CD14-positive monocyte (primary cell): ENCODE measurements around the gene AOAH. TPM values are rescaled to one million over a fixed set of nuclear protein-coding genes. Genes with fewer than 3 reads are reported as not detected.

ENCODE experiments used
- DNase-seq, 3 donors: peaks; one replicate each; pipeline ENCODE4 v3.0.0-alpha.2; 2011 to 2022
- H2AFZ ChIP-seq: 2 replicates; pipeline ENCODE4 v1.6.0; 2012; ENCODE audit warnings: mild to moderate bottlenecking, low read depth, low read length, inconsistent platforms; ENCODE audit not compliant: insufficient read depth, poor library complexity, severe bottlenecking
- H3K27ac ChIP-seq, 2 donors: 1 replicate in 1 of 2; 2 replicates in 1 of 2; pipeline ENCODE4 v1.5.1; 2012 to 2013; ENCODE audit warnings: low read length in 2 of 2, control low read depth in 1 of 2, inconsistent platforms in 1 of 2, low read depth in 1 of 2, mild to moderate bottlenecking in 1 of 2
- H3K27me3 ChIP-seq, 2 donors: one replicate each; pipeline versions ENCODE4 v1.6.0 to v1.6.1; 2011 to 2013; ENCODE audit warnings: low read length in 2 of 2; ENCODE audit not compliant: control insufficient read depth in 2 of 2, insufficient read depth in 2 of 2
- H3K36me3 ChIP-seq, 2 donors: replicated peaks in 1 of 2; 1 replicate in 1 of 2; 2 replicates in 1 of 2; pipeline versions ENCODE4 v1.5.1 to v1.6.1; 2012 to 2013; ENCODE audit warnings: low read length in 2 of 2, control low read depth in 1 of 2, inconsistent platforms in 1 of 2, mild to moderate bottlenecking in 1 of 2; ENCODE audit not compliant: insufficient read depth in 2 of 2, control insufficient read depth in 1 of 2
- H3K4me1 ChIP-seq, 2 donors: 1 replicate in 1 of 2; 2 replicates in 1 of 2; pipeline versions ENCODE4 v1.5.1 to v1.6.1; 2012 to 2013; ENCODE audit warnings: low read length in 2 of 2, control low read depth in 1 of 2, inconsistent platforms in 1 of 2, mild to moderate bottlenecking in 1 of 2, moderate library complexity in 1 of 2; ENCODE audit not compliant: insufficient read depth in 2 of 2, control insufficient read depth in 1 of 2
- H3K4me2 ChIP-seq: replicated peaks from 2 replicates; pipeline ENCODE3; 2012; ENCODE audit warnings: low read length, moderate library complexity, mild to moderate bottlenecking; ENCODE audit not compliant: poor library complexity, severe bottlenecking; ENCODE audit errors: extremely low read depth
- H3K4me3 ChIP-seq, 3 experiments: fragments of 200-600 bp in 1 of 3; sonication (generic) in 1 of 3; replicated peaks in 1 of 3; 1 replicate in 2 of 3; 2 replicates in 1 of 3; pipeline ENCODE4 v1.5.1; 2011 to 2013; ENCODE audit warnings: low read length in 3 of 3, mild to moderate bottlenecking in 3 of 3, control low read depth in 2 of 3, low read depth in 2 of 3, inconsistent platforms in 1 of 3, moderate library complexity in 1 of 3
- H3K79me2 ChIP-seq: 2 replicates; pipeline ENCODE4 v1.6.0; 2012; ENCODE audit warnings: mild to moderate bottlenecking, control low read depth, inconsistent platforms, low read length, moderate library complexity; ENCODE audit not compliant: insufficient read depth
- H3K9ac ChIP-seq: 2 replicates; pipeline ENCODE4 v1.6.0; 2017; ENCODE audit warnings: low read length, mild to moderate bottlenecking; ENCODE audit not compliant: insufficient read depth, poor library complexity, severe bottlenecking
- H3K9me3 ChIP-seq, 2 donors: replicated peaks in 1 of 2; 1 replicate in 1 of 2; 2 replicates in 1 of 2; pipeline versions ENCODE4 v1.5.1 to v1.6.1; 2012 to 2013; ENCODE audit warnings: low read length in 2 of 2, control low read depth in 1 of 2; ENCODE audit not compliant: control insufficient read depth in 1 of 2, insufficient read depth in 1 of 2
- H4K20me1 ChIP-seq: 2 replicates; pipeline ENCODE4 v1.6.0; 2012; ENCODE audit warnings: mild to moderate bottlenecking, low read length, control low read depth, moderate library complexity; ENCODE audit not compliant: insufficient read depth
- H3K27ac Mint-ChIP-seq, 7 donors: one replicate each; pipeline ENCODE4 v1.8.0; 2020; ENCODE audit warnings: mild to moderate bottlenecking in 7 of 7, mixed read lengths in 7 of 7, moderate library complexity in 6 of 7, inconsistent platforms in 2 of 7
- H3K27me3 Mint-ChIP-seq, 3 donors: one replicate each; pipeline ENCODE4 v1.8.0; 2021 to 2022; ENCODE audit warnings: low read depth in 3 of 3, mild to moderate bottlenecking in 3 of 3, mixed read lengths in 3 of 3, moderate library complexity in 3 of 3, inconsistent platforms in 1 of 3
- H3K36me3 Mint-ChIP-seq, 2 donors: one replicate each; pipeline ENCODE4 v1.8.0; 2020; ENCODE audit warnings: mixed read lengths in 2 of 2, inconsistent platforms in 1 of 2, mild to moderate bottlenecking in 1 of 2
- H3K4me1 Mint-ChIP-seq: one replicate; pipeline ENCODE4 v1.8.0; 2020; ENCODE audit warnings: mild to moderate bottlenecking, mixed read lengths
- H3K4me3 Mint-ChIP-seq, 2 donors: one replicate each; pipeline ENCODE4 v1.8.0; 2020; ENCODE audit warnings: mild to moderate bottlenecking in 2 of 2, mixed read lengths in 2 of 2, moderate library complexity in 1 of 2
- H3K9me3 Mint-ChIP-seq, 7 donors: one replicate each; pipeline ENCODE4 v1.8.0; 2020 to 2022; ENCODE audit warnings: mixed read lengths in 7 of 7, mild to moderate bottlenecking in 6 of 7, moderate library complexity in 6 of 7, inconsistent platforms in 2 of 7
- CTCF ChIP-seq: fragments of 200-600 bp; IDR thresholded peaks from one replicate; pipeline ENCODE4 v1.8.0; 2022; ENCODE audit warnings: antibody characterized with exemption, mild to moderate bottlenecking
- WGBS: methylation state at CpG from one replicate; pipeline ENCODE4 v1.1.5; 2013; ENCODE audit warnings: missing lambda C conversion rate; ENCODE audit not compliant: insufficient coverage; 5-methylcytosine and 5-hydroxymethylcytosine counted together
- intact Hi-C, 2 donors: fragments of 100-400 bp; cut with micrococcal nuclease; formaldehyde crosslinking; loops; one replicate each; pipeline versions ENCODE4 v1.15.0 to v1.15.1; 2023
- polyA plus RNA-seq, 3 donors: library from polyadenylated mRNA; depleted of rRNA in 1 of 3; unstranded in 2 of 3; stranded (reverse) in 1 of 3; fragments of 300-500 nt in 2 of 3; fragments of >200 nt in 1 of 3; fragmentation: Illumina TruSeq in 2 of 3; gene quantifications; 1 replicate in 2 of 3; 2 replicates in 1 of 3; pipeline ENCODE4 v1.2.3, GENCODE V29; 2012 to 2021

The AOAH gene
- polyA plus RNA-seq, 3 donors: 305 to 467 (median 349) TPM

DNA sequence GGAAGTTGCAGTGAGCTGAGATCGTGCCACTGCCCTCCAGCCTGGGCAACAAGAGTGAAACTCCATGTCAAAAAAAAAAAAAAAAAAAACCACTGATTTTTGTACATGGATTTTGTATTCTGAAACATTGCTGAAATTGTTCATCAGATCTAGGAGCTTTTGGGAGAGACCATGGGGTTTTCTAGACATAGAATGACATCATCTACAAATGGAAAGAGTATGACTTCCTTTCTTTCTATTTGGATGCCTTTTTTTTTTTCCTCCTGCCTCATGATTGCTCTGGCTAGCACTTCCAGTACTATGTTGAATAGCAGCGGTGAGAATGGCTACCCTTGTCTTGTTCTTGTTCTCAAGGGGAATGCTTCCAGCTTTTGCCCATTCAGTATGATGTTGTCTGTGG is 245.5 kb downstream of the AOAH start:
- Histone ChIP-seq H3K9ac (no peak overlapping the region), H3K36me3 (no peaks in the 10 kb centered on the region), H3K4me2 (no peak overlapping the region), H4K20me1 (no peaks in the 10 kb centered on the region), H3K4me3 (no peak overlapping the region), H3K9me3 (peaks cover 0 to 4% of the 10 kb centered on the region in 2 donors), H3K79me2 (no peaks in the 10 kb centered on the region), H3K27ac (no peak overlapping the region), H3K27me3 (no peaks in the 10 kb centered on the region), H3K4me1 (peaks cover 0 to 9% of the 10 kb centered on the region in 2 donors), H2AFZ (no peak overlapping the region)
- no peak for DNase-seq
- Mint-ChIP-seq H3K27me3 (peaks cover 0 to 4% (median 4%) of the 10 kb centered on the region in 3 donors), H3K9me3 (peaks cover 5 to 20% (median 11%) of the 10 kb centered on the region in 7 donors), H3K4me3 (no peak overlapping the region), H3K4me1 (peaks cover 9% of the 10 kb centered on the region), H3K27ac (no peak overlapping the region), H3K36me3 (no peaks in the 10 kb centered on the region)
- no peak for TF ChIP-seq CTCF
- intact Hi-C loops: no loop called here
- no CpG with 5 or more reads among the region's 2 CpGs for WGBS

DNA sequence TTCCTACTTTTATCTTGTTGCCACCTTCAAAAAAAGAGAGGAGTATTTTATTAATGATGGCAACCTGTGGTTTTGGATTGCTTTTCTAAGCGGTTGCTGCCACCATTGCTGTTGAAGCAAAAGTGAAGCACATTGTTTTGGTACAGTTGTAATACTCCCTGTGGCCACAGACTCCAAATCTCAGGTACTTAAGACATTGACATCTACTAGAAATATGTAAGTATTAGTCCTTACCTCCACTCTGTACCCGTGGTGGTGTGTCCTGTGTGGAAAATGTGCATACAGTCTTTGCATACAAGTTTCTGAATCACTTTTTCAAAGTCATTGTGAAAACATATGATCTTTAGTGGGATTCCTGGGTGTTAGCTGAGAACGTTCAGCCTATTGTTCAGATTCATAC is 248.9 kb downstream of the AOAH start:
- no peak overlapping the region for H3K27ac Mint-ChIP-seq
- no CpG with 5 or more reads among the region's 3 CpGs for WGBS
- TF ChIP-seq CTCF: no peak

More for the DNA sequence above, 248.9 kb downstream of the AOAH start:
- H3K4me2 ChIP-seq: no peak overlapping the region
- no peaks in the 10 kb centered on the region for H3K36me3 Mint-ChIP-seq
- H4K20me1 ChIP-seq: no peaks in the 10 kb centered on the region
- H3K27me3 Mint-ChIP-seq: peaks cover 0 to 2% (median 2%) of the 10 kb centered on the region in 3 donors
- no peak overlapping the region for H2AFZ ChIP-seq
- H3K79me2 ChIP-seq: no peaks in the 10 kb centered on the region
- H3K9me3 Mint-ChIP-seq: peaks cover 5 to 20% (median 9%) of the 10 kb centered on the region in 7 donors
- peaks cover 0 to 9% of the 10 kb centered on the region in 2 donors for H3K4me1 ChIP-seq
- no peak overlapping the region for H3K9ac ChIP-seq
- H3K4me3 Mint-ChIP-seq: no peak overlapping the region
- no peak for DNase-seq
- H3K27me3 ChIP-seq: no peaks in the 10 kb centered on the region
- H3K36me3 ChIP-seq: no peaks in the 10 kb centered on the region
- peaks cover 0 to 4% of the 10 kb centered on the region in 2 donors for H3K9me3 ChIP-seq
- H3K4me1 Mint-ChIP-seq: peaks cover 12% of the 10 kb centered on the region
- intact Hi-C loops: no loop called here
- H3K27ac ChIP-seq: no peak overlapping the region
- no peak overlapping the region for H3K4me3 ChIP-seq
